Measurements from ENCODE around the gene DNMBP. TPM values are rescaled to one million over a fixed set of nuclear protein-coding genes. Genes with fewer than 3 reads are reported as not detected.

The DNMBP gene
- total and polyA plus RNA-seq, 2 donors (not counting 3 experiments of a cell fraction or from before 2014, with no cell fraction given): 32.0 to 53.4 TPM

- TF ChIP-seq JUN (IDR thresholded peaks at IDR 0.05; ENCODE audit: borderline replicate concordance, insufficient read depth, insufficient read length, low read depth) (no peak), CTCF (IDR thresholded peaks at IDR 0.05; ENCODE audit: extremely low read depth in 1 of 2, insufficient read depth in 1 of 2, low read depth in 1 of 2, low read length in 2 of 2) (no peak), EZH2 (IDR thresholded peaks at IDR 0.05; ENCODE audit: borderline replicate concordance, low read depth, low read length, severe bottlenecking) (no peak), POLR2AphosphoS5 (IDR thresholded peaks at IDR 0.05; ENCODE audit: insufficient read depth, low read depth, low read length) (no peak), GATA2 (IDR thresholded peaks at IDR 0.05; ENCODE audit: insufficient read depth, insufficient read length, low read depth, low read length) (no peak), FOS (IDR thresholded peaks at IDR 0.05; ENCODE audit: borderline replicate concordance, insufficient read depth, low read length) (no peak), MYC (IDR thresholded peaks at IDR 0.05; ENCODE audit: low read depth, low read length) (no peak), POLR2A (IDR thresholded peaks at IDR 0.05; ENCODE audit: low read depth, low read length) (no peak)
- TF ChIP-seq, protein P1, sequence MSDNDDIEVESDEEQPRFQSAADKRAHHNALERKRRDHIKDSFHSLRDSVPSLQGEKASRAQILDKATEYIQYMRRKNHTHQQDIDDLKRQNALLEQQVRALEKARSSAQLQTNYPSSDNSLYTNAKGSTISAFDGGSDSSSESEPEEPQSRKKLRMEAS (IDR thresholded peaks at IDR 0.05; ENCODE audit: insufficient read depth, insufficient read length): no peak
- no peak for FAIRE-seq
- Histone ChIP-seq H3K4me3 (replicated peaks in 1 of 3; ENCODE audit: insufficient read depth in 1 of 3, low read depth in 1 of 3, low read length in 3 of 3) (no peak overlapping the region), H3K4me2 (ENCODE audit: insufficient read depth, low read length) (no peak overlapping the region), H3K9me1 (replicated peaks; ENCODE audit: control insufficient read depth, extremely low read depth, insufficient read depth, low read length) (no peaks in the 10 kb centered on the region), H3K27ac (ENCODE audit: insufficient read depth, low read depth, low read length) (no peak overlapping the region), H2AFZ (ENCODE audit: low read depth, low read length) (no peak overlapping the region), H3K79me2 (ENCODE audit: control insufficient read depth, insufficient read depth, low read length) (no peaks in the 10 kb centered on the region), H3K27me3 (ENCODE audit: control insufficient read depth in 2 of 2, insufficient read depth in 2 of 2, low read length in 2 of 2) (no peaks in the 10 kb centered on the region), H3K36me3 (ENCODE audit: control insufficient read depth in 2 of 2, extremely low read depth in 1 of 2, insufficient read depth in 2 of 2, low read length in 2 of 2) (no peaks in the 10 kb centered on the region), H4K20me1 (replicated peaks; ENCODE audit: control insufficient read depth, extremely low read depth, insufficient read depth, low read length) (no peaks in the 10 kb centered on the region), H3K9ac (replicated peaks; ENCODE audit: extremely low read depth, insufficient read depth, low read length) (no peak overlapping the region), H3K4me1 (ENCODE audit: control insufficient read depth, extremely low read depth, insufficient read depth, low read length) (no peaks in the 10 kb centered on the region), H3K9me3 (replicated peaks; ENCODE audit: control insufficient read depth, insufficient read depth, low read length) (no peaks in the 10 kb centered on the region)
- dilution Hi-C loops (cut with MboI; ENCODE audit: extremely low pct_ligation_motif_present, low sequenced_read_pairs) (no loop called here), intact Hi-C loops (cut with micrococcal nuclease) (no loop called here)
- BruUV-seq (replicated peaks): no TSS peak
- POLR2A ChIA-PET: no interaction called here
- CTCF ChIA-PET: interaction anchor here (2.7 kb wide), 1 partner anchor 10 kb away, joined by 8 read pairs; no protein-coding TSS in a partner anchor
- no peak for DNase-seq (ENCODE audit: low read depth, low spot score)
Observed at GRCh38 chr10:99835947-99836346, 173.8 kb downstream of the DNMBP start.

All from endothelial cell of umbilical vein (primary cell).